ENCODE results near the gene YWHAG.
"Not testable (repeated sequence)": the region's sequence is repeated elsewhere in the genome, so short reads cannot be mapped to it uniquely, and the experiment has no call there.

The YWHAG gene

GRCh38 chr7:76292911-76293310, 65.9 kb downstream of the YWHAG start:
- DNase-seq = not testable (repeated sequence)

DNA sequence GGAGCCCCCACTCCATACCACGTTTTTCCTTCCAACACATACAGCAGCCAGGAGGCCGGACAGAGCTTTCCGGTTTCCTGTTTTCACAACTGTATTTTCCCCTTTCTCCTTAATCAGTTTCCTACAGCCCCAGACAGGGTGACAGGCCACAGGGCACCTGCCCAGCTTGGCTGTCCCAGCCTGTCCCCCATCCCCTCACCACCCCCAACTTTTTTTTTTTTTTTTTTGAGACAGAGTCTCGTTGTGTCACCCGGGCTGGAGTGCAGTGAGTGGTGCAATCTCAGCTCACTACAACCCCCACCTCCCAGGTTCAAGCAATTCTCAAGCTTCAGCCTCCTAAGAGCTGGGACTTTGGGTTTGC, 66.6 kb downstream of the YWHAG start:
- peak; percentile 30 for DNase-seq

DNA sequence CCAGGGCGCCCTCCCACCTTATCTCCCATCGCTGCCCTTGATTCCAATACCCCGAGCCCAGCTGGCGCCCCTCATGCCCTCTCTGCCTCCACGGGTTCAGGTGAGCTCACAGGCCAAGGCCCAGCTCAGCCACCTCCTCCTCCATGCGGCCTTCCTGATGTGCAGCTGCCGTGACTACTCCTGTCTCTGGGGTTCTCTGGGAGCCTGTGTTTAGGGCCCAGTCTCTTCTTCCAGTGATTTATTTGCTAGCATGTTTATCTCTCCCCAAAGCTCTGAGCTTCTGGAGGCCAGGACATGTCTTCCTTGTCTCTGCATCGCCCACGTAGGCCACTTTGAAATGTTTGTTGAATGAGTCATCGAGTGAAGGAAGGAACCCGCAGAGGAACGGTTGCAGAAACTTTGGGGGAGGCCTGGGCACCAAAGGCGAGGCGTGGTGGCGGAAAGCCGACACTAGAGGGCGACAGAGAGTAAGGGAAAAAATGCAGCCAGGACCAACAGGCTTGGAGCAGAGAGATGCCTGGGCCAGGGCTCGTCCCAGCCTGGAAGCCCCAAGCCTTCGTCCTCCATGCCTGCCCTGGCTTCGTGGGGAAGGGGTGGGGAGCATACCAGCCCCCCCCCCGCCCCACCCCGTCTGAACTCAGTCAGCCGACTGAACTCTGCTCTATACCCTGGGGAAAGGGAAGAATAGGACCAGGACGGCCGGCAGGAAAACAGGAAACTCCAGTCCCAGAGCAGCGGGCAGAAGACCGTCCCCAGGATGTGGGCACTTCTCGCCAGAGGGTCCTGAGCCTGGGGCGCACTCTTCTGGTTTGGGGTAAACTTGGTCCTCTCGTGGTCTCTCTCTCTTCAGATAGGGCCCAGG, 67.2 kb downstream of the YWHAG start:
- DNase-seq = peak; percentile 96

- DNase-seq = not testable (repeated sequence)
Measured at GRCh38 chr7:76290847-76291350, 67.9 kb downstream of the YWHAG start.

- no peak for DNase-seq
Measured at GRCh38 chr7:76286842-76287403, 71.9 kb downstream of the YWHAG start.

- no peak for DNase-seq
Measured at GRCh38 chr7:76285604-76286374, 73.0 kb downstream of the YWHAG start.

DNA sequence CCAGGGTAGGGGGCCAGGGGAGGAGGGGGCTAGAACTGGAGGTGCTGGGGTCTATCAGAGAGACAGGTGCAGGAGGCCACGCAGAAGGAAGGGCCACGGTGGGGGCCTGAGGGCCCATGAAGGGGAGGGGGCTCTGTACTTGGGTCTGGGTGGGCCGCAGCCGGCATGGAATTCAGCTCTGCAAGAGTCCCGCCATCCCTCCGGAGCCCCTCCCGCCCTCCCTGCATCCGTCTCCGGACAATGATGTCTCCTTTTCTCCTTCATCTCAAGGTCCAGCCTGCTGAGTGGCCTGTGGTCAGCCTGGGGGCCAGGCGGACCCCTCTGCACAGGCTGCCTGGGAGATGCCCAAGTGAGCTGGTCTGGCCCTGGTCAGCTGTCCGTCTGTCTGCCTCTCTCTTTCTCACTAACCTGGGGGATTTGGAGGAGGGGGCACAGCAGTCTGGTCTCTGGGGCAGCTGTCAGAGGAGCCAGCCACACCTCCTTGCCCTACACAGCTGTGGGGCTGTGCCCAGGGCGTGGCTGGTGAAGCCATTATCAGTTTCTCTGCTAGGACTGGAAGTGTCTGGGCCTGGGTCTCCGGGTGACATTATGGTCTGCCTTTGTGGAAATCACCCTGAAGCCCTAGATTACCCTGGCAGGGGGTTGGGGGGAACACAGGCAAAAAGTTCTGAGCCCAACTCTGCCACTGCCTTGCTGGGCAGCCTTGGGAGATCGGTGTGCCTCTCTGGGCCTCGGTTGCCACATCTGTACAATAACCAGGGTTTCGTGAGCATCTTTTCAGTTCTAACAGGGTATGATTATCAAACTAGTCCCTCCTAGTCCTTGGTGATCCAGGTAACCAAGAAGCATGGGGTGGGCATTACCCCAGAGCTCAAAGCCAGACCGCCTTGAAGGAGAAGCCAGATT, 75.3 kb downstream of the YWHAG start:
- no peak for DNase-seq

DNA sequence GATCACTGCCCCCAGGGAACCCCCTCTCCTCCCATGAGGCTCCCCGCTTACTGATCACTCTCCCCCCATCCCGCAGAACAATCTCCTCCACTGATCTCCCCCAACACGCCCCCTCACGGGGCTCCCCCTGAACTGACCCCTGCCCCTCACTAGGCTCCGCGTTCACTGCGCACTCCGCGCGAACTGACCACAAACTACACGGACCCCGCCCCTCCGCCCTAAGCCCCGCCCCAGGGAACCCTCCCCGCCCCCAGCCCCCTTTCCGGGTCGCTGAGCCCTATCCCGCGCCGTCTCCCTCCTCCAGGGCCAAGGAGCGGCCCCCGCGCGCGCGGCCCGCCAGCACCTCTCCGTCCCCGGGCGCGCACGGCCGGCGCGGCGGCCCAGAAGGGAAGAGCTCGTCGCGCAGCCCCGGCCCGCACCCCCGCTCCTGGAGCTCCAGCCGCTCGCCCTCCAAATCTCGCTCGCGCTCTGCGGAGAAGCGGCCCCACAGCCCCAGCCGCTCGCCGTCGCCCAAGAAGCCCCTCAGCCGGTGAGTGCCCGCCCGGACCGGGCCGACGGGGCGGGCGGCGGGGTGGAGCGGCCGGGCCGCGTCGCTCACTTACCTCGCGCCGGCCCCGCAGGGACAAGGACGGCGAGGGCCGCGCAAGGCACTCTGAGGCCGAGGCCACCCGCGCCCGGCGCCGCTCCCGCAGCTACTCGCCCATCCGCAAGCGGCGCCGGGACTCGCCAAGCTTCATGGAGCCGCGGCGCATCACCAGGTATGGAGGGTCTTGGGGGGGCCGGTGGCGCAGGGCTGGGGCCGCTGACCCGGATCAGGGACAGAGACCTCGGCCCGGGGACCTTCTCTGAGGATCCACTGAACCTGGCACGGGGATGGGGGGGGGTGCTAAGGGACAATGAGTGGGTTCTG, 76.2 kb downstream of the YWHAG start:
- DNase-seq = peak; percentile 29

DNA sequence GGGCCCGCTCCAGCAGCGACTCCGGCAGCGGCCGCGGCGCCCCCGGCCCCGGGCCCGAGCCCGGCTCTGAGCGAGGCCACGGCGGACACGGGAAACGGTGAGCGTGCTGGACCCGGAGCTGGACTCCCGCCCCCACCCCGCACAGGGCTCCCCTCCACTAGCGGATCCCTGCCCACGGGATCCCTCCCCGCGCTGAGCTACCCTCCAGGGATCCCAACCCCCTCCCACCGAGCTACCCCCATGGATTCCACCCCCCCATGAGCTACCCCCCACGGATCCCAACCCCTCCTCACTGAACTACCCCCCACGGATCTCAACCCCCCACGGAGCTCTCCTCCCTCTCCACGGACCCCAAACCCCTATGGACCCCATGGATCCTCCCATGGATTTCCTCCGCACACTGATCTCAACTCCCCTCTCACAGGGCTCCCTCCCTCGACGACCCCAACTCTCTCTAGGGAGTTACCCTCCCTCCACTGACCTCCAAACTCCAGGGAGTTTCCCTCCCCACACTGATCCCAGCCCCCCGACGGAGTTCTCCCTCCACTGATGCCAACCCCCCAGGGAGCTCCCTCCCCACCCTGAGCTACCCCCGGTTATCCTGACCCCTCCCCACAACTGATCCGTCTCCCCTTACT, 77.0 kb downstream of the YWHAG start:
- no peak for DNase-seq

DNA sequence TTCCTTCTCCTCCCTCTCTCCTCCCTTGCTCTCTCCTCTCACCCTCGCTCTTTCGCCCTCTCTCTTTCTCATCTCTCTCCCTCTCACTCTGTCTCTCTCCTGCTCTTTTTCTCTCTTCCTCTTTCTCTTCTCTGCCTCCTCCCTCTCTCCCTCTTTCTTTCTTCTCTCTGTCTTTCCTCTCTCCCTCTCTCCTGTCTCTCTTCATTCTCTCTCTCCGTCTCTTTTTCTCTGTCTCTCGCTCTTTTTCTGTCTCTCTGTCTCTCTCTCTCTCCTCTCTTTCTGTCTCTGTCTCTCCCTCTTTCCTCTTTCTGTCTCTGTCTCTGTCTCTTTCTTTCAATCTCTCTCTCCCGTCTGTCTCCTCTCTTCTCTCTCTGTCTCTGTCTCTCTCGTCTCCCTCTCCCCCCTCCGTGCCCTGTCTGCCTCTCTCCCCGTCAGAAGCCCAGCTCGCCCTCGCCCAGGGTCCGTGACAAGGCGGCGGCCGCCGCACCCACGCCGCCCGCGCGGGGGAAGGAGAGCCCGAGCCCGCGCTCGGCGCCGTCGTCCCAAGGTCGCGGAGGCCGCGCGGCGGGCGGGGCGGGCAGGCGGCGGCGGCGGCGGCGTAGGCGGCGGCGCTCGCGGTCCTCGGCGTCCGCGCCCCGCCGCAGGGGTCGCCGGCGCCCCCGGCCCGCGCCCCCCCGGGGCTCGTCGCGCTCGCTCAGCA, 77.6 kb downstream of the YWHAG start:
- DNase-seq = peak; percentile 12

- no peak for DNase-seq
Measured at GRCh38 chr7:76280408-76280807, 78.4 kb downstream of the YWHAG start.

DNA sequence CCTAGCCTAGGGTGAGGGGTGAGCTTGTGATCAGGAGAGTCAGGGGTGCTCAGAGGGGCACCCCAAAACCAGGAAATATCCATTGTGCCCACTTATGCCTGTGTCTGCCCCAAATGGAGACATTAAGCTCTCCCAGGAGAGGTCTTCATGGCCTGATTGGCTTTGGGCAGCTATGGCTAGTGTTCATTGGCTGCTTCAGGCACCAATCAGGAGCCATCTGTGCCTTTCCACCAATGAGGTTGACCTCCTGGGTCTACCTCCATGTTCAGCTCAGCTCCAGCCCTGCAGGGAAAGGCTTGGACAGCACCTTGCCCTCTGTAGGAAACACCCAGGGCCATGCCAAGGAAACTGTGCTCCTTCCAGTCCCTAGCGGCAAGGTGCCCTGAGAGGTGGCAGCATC, 80.3 kb downstream of the YWHAG start:
- no peak for DNase-seq
